ENCODE measurements around the gene SSC5D. TPM values are rescaled to one million over a fixed set of nuclear protein-coding genes. Genes with fewer than 3 reads are reported as not detected.
"Not testable (repeated sequence)": the region's sequence is repeated elsewhere in the genome, so short reads cannot be mapped to it uniquely, and the experiment has no call there.

Gene SSC5D
- polyA plus RNA-seq, 1 donor, result 13.3 TPM

DNA sequence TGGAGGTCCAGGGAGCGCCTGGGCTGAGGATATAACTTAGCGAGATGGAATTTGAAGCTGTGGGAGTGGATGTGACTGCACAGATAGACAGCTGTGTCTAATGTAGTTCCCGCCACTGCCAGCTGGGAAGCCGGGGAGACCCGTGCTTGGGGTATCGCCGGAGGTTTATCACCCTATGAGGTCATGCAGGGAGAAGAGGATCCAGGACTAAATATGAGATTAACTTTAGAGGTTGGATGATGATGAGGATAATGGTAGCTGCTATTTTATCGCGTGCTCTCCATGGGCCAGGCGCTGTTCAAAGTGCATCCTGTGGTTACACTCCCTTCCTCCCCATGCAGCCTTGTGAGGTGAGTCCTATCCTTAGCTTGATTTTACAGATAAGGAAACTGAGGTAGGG is 19.9 kb downstream of the SSC5D start:
- DNase-seq, result no peak

DNA sequence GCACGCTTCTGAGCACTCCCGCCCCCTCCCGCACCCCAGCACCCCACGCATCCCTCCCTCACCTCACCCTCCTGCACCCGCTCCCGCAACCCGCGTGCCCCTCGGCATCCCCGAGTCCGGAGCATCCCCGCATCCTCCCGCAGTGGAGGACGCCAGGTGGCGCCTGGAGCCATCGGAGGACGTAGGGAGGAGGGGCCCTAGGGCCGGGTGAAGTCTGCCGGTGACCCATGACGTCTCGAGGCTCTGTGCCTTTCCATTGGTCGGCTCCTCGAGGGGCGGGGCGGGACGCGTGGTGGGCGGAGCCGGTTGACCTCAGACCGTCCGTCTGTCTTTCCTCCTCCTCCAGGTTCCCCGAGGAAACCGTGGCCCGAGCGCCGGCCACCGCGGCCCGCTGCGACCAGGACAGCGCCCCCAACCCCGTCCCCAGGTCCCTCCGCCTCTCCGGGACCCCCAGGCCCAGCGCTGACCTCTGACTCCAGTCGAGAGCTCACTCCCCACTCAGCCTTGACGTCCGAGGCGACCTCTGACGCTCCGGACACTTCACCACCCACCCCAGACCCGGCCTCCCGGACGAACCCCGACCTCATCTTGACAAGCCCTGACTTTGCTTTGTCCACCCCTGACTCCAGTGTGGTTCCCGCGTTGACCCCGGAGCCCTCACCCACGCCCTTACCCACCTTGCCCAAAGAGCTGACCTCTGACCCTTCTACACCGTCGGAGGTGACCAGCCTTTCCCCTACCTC is 28.8 kb downstream of the SSC5D start:
- DNase-seq, result peak; percentile 91

DNA sequence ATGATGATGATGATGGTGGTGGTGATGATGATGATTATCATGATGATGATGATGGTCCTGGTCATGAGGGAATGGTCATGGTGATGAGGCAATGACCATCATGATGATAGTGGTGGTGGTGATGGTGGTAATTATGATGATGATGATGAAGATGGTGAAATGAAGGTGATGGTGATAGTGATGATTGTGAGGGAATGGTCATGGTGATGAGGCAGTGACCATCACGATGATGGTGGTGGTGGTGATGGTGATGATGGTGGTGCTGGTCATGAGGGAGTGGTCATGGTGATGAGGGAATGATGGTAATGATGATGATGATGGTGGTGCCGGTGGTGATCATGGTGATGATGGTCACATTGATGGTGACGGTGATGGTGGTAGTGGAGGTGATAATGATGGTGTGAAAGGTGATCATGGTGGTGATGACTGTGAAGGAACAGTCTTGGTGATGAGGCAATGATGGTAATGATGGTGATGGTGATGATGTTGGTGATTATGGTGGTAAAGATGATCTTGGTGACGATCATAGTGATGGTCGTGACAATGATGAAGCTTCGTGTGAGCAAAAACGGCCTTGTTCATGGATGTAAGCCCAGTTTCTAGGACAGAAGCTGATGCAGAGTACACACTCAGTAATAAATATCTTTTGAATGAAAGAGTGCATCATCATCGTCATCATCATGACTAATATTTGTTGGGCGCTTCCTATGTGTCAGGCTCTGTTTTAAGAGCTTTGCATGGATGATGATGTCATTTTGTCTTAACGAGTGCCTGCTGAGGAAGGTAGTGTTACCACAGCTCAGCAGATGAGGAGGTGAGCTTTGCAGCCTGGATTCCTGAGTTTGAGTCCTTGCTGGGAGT is 31.4 kb downstream of the SSC5D start:
- no peak for DNase-seq

DNA sequence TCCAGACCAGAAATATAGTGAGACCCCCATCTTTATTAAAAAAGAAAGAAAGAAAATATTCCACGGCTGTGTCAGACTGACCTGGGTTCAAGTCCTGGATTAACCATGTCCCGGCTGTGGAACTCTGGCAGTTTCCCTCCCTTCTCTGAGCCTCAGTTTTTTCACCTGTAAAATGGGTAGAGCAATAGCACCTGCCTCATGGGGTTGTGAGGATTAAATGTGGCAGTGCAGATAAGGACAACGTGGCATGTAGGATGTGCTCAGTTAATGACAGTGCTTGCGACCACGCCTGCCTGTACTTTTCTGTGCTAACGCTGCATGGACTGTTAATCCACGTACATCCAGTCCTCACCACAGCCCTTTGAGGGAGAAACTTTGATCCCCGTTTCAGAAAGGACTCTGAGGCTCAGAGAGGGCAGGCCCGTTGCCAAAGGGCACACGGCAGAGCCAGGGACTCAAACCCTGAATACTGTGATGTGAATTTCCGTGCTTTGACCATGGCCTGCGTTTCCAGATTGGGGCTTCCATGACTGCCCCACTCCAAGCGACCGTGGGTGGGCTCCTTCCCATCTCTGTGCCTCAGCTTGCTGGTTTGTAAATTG is 32.6 kb downstream of the SSC5D start:
- no peak for DNase-seq

DNA sequence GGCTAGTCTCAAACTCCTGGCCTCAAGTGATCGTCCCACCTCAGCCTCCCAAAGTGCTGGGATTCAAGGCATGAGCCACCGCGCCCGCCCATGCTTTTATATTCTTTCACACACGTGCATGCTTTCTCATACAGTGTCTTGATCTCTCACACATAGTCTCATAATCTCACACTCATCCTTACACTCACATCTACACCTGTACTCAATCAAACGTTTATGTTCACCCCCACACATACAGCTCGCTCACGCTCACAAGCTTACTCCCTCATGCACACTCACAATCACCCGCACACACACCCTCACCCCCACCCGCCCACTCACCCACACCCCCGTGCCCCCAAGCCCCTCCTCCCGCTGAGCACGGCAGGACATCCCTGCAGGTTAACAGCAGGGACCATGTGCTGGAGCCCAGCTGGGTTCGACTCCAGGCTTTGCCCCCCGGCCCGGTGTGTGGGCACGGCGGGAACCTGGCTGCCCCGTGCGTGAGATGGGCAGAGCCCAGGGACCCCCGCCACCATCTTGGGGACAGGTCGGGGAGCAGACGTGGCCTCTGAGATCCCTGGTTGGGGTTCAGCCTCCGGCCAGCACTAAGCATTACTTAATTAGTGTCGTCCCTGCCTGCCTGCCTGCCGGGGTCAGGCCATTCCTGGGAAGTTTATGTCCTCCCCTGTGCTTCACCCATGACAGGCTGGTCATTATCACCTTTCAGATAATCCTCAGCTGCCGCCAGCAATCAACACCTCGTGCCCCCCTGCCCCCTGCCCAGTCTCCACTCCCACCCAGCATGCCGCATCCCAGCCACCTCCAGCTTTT is 37.3 kb downstream of the SSC5D start:
- DNase-seq, result no peak

DNA sequence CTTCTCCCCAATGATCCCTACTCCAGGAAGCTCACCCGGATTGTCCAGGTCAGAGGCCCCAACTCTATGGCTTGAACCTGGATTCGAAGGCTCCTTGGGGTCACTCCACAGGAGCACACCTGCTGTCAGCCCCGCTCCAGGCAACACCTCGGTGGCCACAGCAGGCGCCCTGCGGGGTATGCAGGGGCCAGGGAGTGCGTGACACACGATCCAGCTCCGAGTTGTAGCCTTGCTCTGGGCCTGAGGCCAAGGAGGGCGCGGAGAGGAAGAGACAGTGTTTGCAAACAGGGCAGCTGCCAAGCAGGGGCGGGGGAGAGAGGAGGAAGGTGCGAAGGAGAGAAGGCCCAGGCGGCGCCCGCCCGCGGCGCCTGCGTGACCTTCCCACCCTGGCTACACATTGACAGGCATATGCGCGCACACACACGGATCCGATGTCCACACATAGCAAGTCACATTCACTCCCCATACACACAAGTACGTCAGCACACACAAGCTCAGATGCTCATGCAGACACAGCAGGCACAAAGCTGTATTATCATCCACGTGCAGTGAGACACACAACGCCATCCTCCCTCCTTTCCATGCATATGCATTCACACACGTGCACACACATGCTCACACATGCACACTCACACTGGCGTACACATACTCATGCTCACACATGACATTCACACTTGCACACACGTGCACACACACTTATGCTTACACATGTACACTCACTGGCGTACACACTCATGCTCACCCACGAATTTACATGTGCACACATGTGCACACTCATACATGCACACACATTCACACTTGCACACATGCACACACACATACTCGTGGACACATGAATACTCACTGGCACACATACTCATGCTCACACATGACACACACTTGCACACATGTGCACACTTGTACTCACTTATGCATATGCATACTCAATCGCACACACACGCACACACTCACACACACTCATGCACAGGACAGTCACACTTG is 38.3 kb downstream of the SSC5D start:
- DNase-seq, result peak; percentile 61

DNA sequence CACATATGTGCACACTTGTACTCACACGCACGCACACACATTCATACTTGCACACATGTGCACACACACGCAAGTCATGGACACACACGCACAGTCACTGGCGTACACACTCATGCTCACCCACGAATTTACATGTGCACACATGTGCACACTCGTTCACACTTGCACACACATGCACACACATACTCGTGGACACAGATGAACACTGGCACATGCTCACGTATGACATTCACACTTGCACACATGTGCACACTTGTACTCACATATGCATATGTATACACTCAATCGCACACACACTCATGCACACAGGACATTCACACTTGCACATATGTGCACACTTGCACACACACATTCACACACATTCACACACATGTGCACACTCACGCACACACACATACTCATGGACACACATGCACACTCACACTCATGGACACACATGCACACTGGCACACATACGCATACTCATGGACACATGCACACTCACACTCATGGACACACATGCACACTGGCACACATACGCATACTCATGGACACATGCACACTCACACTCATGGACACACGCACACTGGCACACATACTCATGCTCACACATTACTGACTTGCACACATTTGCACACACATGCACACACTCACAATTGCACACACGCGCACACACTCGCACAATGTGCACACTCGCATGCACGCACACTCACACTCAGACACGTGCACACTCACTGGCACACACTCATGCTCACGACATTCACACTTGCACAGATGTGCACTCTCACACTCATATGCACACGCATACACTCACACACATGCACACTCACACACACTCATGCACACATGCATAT is 39.2 kb downstream of the SSC5D start:
- DNase-seq, result no peak

DNA sequence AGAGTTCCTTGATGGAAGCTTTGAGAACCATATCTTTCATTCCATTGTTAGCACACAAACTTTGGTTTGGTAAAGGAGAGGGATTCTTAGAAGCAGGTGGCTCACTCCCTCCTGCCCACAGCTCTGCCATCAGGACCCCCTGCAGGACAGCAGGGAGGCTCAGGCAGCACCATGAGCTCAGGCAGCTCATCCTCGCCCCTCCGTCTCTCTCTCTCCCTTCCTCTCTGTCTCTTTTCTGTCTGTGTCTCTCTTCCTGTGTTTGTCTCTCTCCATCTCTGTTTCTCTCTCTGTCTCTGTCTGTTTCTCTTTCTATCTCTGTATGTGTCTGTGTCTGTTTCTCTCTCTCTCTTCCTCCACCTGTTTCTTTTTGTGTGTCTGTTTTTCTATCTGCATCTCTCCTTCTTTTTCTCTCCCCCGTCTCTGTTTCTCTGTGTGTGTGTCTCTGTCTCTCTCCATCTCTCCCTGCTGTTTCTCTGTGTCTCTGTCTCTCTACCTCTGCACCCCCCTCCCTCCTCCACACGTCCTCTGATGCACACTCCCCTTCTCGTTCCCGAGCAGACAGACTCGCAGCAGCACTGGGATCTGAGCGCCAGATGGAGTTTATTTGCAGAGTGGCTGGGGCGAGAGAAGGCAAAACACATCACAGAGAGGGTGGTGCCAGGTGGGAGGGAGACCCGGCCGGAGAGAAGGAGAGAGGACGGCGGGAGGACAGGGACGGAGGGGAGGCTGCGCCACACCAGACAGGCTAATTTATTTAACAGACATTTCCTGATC is 40.0 kb downstream of the SSC5D start:
- DNase-seq, result no peak

DNA sequence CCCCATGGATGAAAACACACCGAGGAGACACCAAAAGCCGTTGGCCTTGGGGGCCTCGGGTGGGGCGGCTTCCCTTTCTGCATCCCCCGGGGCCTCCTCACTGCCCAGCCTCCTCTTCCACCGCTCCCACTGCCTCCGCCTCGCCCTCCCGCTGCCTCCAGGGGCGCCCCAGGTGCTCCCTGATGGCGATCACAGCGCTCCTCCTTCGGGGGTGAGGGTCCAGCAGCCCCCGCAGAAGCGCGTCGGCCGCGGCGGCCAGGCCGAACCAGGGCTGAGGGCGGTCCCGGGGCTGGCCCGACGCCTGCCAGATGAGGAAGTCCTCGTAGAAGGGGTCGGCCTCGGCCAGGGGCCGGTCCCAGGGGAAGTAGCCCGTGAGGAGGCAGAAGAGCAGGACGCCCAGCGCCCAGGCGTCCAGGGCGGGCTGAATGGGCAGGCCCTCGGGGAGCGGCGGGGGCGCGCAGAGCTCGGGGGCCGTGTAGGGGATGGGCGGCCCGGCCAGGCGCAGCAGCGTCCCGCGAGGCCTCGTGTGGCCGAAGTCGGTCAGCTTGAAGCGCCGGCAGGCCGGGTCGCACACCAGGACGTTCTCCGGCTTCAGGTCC is 41.5 kb downstream of the SSC5D start:
- DNase-seq, result no peak

DNA sequence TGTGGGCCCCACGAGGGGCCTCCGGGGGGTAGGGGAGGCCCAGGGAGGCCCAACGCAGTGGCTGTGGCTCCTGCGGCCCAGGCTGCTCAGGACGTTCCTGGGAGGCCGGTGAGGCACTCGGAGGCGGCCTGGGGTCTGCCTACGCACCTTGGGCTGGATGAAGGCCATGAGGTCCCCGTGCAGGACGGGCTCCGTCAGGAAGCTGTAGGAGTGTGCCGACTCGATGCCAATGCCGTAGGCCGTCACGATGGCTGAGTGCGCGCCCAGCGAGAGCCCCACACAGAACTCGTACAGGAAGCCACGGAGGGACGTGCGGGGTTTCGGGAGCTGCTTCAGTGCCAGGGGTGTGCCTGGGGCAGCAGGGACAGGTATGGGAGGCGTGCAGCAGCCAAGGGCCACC is 42.8 kb downstream of the SSC5D start:
- no peak for DNase-seq

DNA sequence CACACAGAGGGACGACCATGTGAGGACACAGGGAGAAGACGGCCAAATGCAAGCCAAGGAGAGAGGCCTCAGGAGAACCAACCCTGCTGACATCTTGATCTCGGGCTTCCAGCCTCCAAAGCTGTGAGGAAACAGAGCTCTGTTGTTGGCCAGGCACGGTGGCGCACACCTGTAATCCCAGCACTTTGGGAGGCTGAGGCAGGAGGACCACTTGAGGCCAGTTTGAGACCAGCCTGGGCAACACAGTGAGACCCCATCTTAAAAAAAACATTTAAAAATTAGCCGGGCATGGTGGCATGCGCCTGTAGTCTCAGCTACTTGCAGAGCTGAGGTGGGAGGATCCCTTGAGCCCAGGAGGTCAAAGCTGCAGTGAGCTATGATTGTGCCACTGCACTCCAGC is 46.0 kb downstream of the SSC5D start:
- DNase-seq, result not testable (repeated sequence)

DNA sequence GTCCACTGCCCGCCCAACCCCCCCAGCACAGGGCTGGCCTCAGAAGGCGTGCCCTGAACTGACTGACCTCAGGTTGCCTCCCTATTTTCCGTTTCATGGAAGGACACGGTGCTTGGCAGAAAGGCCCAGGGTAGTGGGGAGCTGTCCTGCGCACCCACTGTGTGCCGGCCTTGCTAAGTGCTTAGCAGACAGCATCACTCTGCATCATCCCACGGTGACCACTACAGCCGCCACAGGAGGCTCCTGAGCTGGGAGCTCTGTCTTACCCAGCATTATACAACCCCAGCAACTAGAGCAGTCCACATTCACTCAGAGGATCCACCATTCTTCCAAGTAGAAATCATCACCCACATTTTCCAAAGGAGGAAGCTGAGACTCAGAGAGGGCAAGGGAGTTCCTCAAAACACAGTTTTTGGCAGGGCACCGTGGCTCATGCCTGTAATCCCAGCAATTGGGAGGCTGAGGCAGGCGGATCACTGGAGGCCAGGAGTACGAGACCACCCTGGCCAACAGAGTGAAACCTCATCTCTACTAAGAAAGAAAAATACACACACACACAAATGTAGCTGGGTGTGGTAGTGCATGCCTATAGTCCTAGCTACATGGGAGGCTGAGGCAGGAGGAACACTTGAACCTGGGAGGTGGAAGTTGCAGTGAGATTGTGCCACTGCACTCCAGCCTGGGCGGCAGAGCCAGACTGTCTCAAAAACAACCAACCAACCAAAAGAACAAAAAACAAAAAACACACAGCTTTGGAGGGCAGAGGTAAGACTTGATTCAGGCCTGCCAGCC is 47.1 kb downstream of the SSC5D start:
- no peak for DNase-seq

DNA sequence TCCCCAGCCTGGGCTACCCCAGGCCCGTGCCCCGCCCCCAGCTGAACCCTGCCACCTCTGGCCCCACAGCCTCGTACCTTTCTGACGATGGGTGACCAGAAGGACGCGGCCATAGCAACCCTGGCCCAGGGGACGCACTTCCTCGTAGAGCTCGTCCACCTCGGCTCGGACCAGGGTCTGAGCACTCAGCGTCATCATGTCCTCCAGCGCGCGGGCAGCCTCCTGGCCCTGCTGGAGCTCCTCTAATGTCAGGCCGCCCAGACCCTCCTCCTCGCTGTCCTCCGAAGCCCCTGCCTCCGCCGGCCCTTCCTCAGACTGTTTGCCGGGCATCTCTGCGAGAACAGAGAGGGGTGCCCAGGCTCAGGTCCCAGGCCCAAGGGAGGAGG is 47.7 kb downstream of the SSC5D start:
- no peak for DNase-seq

DNA sequence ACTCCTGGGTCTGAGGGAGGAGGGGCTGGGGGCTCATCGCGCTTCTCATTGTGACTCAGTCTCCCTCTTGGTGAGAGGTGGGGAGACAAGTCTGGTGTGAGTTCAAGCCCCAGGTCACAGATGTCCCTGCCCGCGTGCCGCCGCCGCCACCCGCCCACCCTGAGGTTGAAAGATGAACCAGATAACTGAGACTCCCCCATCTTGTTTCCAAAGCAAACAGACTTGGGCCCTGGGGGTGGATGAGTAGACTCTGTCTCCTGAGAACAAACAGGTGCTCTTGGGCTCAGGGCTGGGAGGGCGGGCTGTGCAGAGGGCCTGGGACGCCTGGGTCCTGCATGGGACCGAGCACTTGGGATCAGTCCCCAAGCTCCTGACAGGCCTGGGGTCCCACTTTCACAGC is 48.1 kb downstream of the SSC5D start:
- DNase-seq, result no peak

DNA sequence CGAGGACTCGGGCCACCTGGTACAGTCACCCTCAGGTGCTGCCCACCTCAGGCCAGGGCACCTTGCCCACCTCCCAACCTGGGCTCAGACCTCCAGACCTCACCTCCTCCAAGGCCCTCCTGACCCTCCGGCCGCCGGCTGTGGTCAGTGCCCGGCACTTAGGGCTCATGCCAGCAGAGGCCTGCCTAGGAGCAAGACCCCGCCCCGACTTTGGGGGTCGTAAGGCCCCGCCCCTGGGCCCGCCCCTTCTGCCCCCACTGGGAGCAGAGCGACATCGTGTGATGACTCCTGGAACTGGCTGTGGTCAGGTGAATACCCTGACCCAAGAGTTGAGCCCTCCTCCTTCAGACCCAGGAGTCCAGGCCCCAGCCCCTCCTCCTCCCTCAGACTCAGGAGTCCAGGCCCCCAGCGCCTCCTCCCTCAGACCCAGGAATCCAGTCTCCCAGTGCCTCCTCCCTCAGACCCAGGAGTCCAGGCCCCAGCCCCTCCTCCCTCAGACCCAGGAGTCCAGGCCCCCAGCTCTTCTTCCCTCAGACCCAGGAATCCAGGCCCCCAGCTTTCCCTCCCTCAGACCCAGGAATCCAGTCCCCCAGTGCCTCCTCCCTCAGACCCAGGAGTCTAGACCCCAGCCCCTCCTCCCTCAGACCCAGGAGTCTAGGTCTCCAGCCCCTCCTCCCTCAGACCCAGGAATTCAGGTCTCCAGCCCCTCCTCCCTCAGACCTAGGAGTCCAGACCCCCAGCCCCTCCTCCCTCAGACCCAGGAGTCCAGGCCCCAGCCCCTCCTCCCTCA is 48.9 kb downstream of the SSC5D start, which contains the start of gene SBK2:
Gene SBK2, minus strand, starts transcription at position 183 of the 790 bp plus-strand sequence. CDS start 839 bp downstream, outside the sequence.
- DNase-seq, result no peak

DNA sequence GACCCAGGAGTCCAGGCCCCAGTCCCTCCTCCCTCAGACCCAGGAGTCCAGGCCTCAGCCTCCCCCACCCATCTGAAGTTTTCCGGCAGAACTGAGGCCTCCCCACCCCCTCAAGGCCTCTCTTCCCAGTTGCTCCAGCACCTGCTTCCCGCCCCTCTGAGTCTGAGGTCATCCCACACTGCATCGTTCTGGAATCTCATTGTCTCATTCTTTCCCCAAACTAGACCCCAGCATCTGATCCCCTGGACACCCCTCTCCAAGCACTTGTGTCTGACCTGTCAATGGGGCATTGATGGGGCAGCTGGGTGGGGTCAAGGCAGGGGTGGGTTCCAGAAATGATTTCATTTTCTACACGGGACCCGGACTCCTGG is 49.5 kb downstream of the SSC5D start:
- peak; percentile 66 for DNase-seq

DNA sequence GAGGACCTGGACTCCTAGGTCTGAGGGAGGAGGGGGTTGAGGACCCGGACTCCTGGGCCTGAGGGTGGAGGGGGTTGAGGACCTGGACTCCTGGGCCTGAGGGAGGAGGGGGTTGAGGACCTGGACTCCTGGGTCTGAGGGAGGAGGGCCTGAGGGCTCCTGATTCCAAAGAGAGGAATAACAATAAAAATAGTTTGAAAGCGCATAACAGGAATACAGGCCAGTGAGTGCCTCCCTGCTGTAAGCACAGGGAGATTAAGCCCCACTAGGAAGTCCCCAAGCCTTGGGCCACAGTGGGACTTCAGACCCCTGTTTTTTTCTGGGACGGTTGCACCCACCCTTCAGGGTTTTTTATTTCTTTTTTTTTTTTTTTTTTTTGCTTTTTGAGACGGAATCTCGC is 49.9 kb downstream of the SSC5D start:
- no peak for DNase-seq
